Measurements from ENCODE around the gene BECN2. TPM values are rescaled to one million over a fixed set of nuclear protein-coding genes. Genes with fewer than 3 reads are reported as not detected.

BECN2 gene
- total RNA-seq, 1 experiment from 2014 or later: not detected

GRCh38 chr1:241934201-241934848, 23.2 kb upstream of the BECN2 start:
- DNase-seq: no peak
- no peak overlapping the region for H2AFZ ChIP-seq (ENCODE audit: low read length)
- H3K27ac ChIP-seq (ENCODE audit: low read length): no peak overlapping the region
- no peaks in the 10 kb centered on the region for H3K4me1 ChIP-seq (ENCODE audit: low read length)
- H3K9me2 ChIP-seq (replicated peaks; ENCODE audit: insufficient read depth, low read length): no peaks in the 10 kb centered on the region
- H3K36me3 ChIP-seq (ENCODE audit: insufficient read depth, low read length): no peaks in the 10 kb centered on the region
- no peaks in the 10 kb centered on the region for H3K9me3 ChIP-seq (ENCODE audit: low read length)
- H3K4me3 ChIP-seq (ENCODE audit: low read length): no peak overlapping the region
- H3K9ac ChIP-seq (ENCODE audit: low read length): no peak overlapping the region
- no peak overlapping the region for H3K4me2 ChIP-seq (ENCODE audit: low read depth, low read length, poor library complexity, severe bottlenecking)
- no peaks in the 10 kb centered on the region for H3K79me2 ChIP-seq (ENCODE audit: low read length)
- H3K27me3 ChIP-seq (ENCODE audit: low read length): no peaks in the 10 kb centered on the region
- H4K20me1 ChIP-seq (ENCODE audit: insufficient read depth, low read depth, low read length): no peaks in the 10 kb centered on the region

GRCh38 chr1:241934866-241935265, 22.7 kb upstream of the BECN2 start:
- Histone ChIP-seq H3K4me1 (ENCODE audit: low read length) (no peaks in the 10 kb centered on the region), H3K9ac (ENCODE audit: low read length) (no peak overlapping the region), H3K79me2 (ENCODE audit: low read length) (no peaks in the 10 kb centered on the region), H3K4me2 (ENCODE audit: low read depth, low read length, poor library complexity, severe bottlenecking) (no peak overlapping the region), H3K27me3 (ENCODE audit: low read length) (no peaks in the 10 kb centered on the region), H3K9me2 (replicated peaks; ENCODE audit: insufficient read depth, low read length) (no peaks in the 10 kb centered on the region), H3K36me3 (ENCODE audit: insufficient read depth, low read length) (no peaks in the 10 kb centered on the region), H2AFZ (ENCODE audit: low read length) (no peak overlapping the region), H4K20me1 (ENCODE audit: insufficient read depth, low read depth, low read length) (no peaks in the 10 kb centered on the region), H3K9me3 (ENCODE audit: low read length) (no peaks in the 10 kb centered on the region), H3K4me3 (ENCODE audit: low read length) (no peak overlapping the region), H3K27ac (ENCODE audit: low read length) (no peak overlapping the region)
- no peak for DNase-seq

- Histone ChIP-seq H3K36me3 (ENCODE audit: insufficient read depth, low read length) (no peaks in the 10 kb centered on the region), H3K4me2 (ENCODE audit: low read depth, low read length, poor library complexity, severe bottlenecking) (no peak overlapping the region), H3K27ac (ENCODE audit: low read length) (no peak overlapping the region), H3K9ac (ENCODE audit: low read length) (no peak overlapping the region), H3K79me2 (ENCODE audit: low read length) (no peaks in the 10 kb centered on the region), H3K9me3 (ENCODE audit: low read length) (no peaks in the 10 kb centered on the region), H3K4me1 (ENCODE audit: low read length) (no peaks in the 10 kb centered on the region), H2AFZ (ENCODE audit: low read length) (no peak overlapping the region), H3K9me2 (replicated peaks; ENCODE audit: insufficient read depth, low read length) (no peaks in the 10 kb centered on the region), H4K20me1 (ENCODE audit: insufficient read depth, low read depth, low read length) (no peaks in the 10 kb centered on the region), H3K27me3 (ENCODE audit: low read length) (no peaks in the 10 kb centered on the region), H3K4me3 (ENCODE audit: low read length) (no peak overlapping the region)
- no peak for DNase-seq
Measured at GRCh38 chr1:241939798-241940197, 17.8 kb upstream of the BECN2 start.

GRCh38 chr1:241942738-241943137, 14.8 kb upstream of the BECN2 start:
- H3K9ac ChIP-seq (ENCODE audit: low read length): no peak overlapping the region

GRCh38 chr1:241944300-241944699, 13.3 kb upstream of the BECN2 start:
- no peaks in the 10 kb centered on the region for H3K36me3 ChIP-seq (ENCODE audit: insufficient read depth, low read length)
- no peak overlapping the region for H3K9ac ChIP-seq (ENCODE audit: low read length)
- no peaks in the 10 kb centered on the region for H3K4me1 ChIP-seq (ENCODE audit: low read length)
- H2AFZ ChIP-seq (ENCODE audit: low read length): no peak overlapping the region
- H4K20me1 ChIP-seq (ENCODE audit: insufficient read depth, low read depth, low read length): no peaks in the 10 kb centered on the region
- no peaks in the 10 kb centered on the region for H3K9me3 ChIP-seq (ENCODE audit: low read length)
- H3K9me2 ChIP-seq (replicated peaks; ENCODE audit: insufficient read depth, low read length): no peaks in the 10 kb centered on the region
- no peaks in the 10 kb centered on the region for H3K27me3 ChIP-seq (ENCODE audit: low read length)
- no peak overlapping the region for H3K27ac ChIP-seq (ENCODE audit: low read length)
- H3K79me2 ChIP-seq (ENCODE audit: low read length): no peaks in the 10 kb centered on the region
- no peak overlapping the region for H3K4me3 ChIP-seq (ENCODE audit: low read length)
- no peak overlapping the region for H3K4me2 ChIP-seq (ENCODE audit: low read depth, low read length, poor library complexity, severe bottlenecking)
- no peak for DNase-seq

More at GRCh38 chr1:241942738-241943137, 14.8 kb upstream of the BECN2 start:
- Histone ChIP-seq H3K4me1 (ENCODE audit: low read length) (no peaks in the 10 kb centered on the region), H4K20me1 (ENCODE audit: insufficient read depth, low read depth, low read length) (no peaks in the 10 kb centered on the region), H3K9me3 (ENCODE audit: low read length) (no peaks in the 10 kb centered on the region), H3K27ac (ENCODE audit: low read length) (no peak overlapping the region), H3K4me2 (ENCODE audit: low read depth, low read length, poor library complexity, severe bottlenecking) (no peak overlapping the region), H3K9me2 (replicated peaks; ENCODE audit: insufficient read depth, low read length) (no peaks in the 10 kb centered on the region), H2AFZ (ENCODE audit: low read length) (no peak overlapping the region), H3K4me3 (ENCODE audit: low read length) (no peak overlapping the region), H3K79me2 (ENCODE audit: low read length) (no peaks in the 10 kb centered on the region), H3K36me3 (ENCODE audit: insufficient read depth, low read length) (no peaks in the 10 kb centered on the region), H3K27me3 (ENCODE audit: low read length) (no peaks in the 10 kb centered on the region)
- DNase-seq: no peak

- Histone ChIP-seq H3K36me3 (ENCODE audit: insufficient read depth, low read length) (no peaks in the 10 kb centered on the region), H3K4me3 (ENCODE audit: low read length) (no peak overlapping the region), H3K27ac (ENCODE audit: low read length) (no peak overlapping the region), H3K4me1 (ENCODE audit: low read length) (no peaks in the 10 kb centered on the region), H3K27me3 (ENCODE audit: low read length) (no peaks in the 10 kb centered on the region), H4K20me1 (ENCODE audit: insufficient read depth, low read depth, low read length) (no peaks in the 10 kb centered on the region), H3K4me2 (ENCODE audit: low read depth, low read length, poor library complexity, severe bottlenecking) (no peak overlapping the region), H3K79me2 (ENCODE audit: low read length) (no peaks in the 10 kb centered on the region), H3K9me3 (ENCODE audit: low read length) (no peaks in the 10 kb centered on the region), H3K9me2 (replicated peaks; ENCODE audit: insufficient read depth, low read length) (no peaks in the 10 kb centered on the region), H3K9ac (ENCODE audit: low read length) (no peak overlapping the region), H2AFZ (ENCODE audit: low read length) (no peak overlapping the region)
- DNase-seq: no peak
Measured at GRCh38 chr1:241947354-241947753, 10.2 kb upstream of the BECN2 start.

- no peak for DNase-seq
- Histone ChIP-seq H3K27ac (ENCODE audit: low read length) (no peak overlapping the region), H3K9ac (ENCODE audit: low read length) (no peak overlapping the region), H3K4me3 (ENCODE audit: low read length) (no peak overlapping the region), H2AFZ (ENCODE audit: low read length) (no peak overlapping the region), H3K9me2 (replicated peaks; ENCODE audit: insufficient read depth, low read length) (no peaks in the 10 kb centered on the region), H3K36me3 (ENCODE audit: insufficient read depth, low read length) (no peaks in the 10 kb centered on the region), H3K27me3 (ENCODE audit: low read length) (no peaks in the 10 kb centered on the region), H4K20me1 (ENCODE audit: insufficient read depth, low read depth, low read length) (no peaks in the 10 kb centered on the region), H3K79me2 (ENCODE audit: low read length) (no peaks in the 10 kb centered on the region), H3K9me3 (ENCODE audit: low read length) (no peaks in the 10 kb centered on the region), H3K4me2 (ENCODE audit: low read depth, low read length, poor library complexity, severe bottlenecking) (no peak overlapping the region), H3K4me1 (ENCODE audit: low read length) (no peaks in the 10 kb centered on the region)
Measured at GRCh38 chr1:241950390-241950789, 7.2 kb upstream of the BECN2 start.

- Histone ChIP-seq H3K27me3 (ENCODE audit: low read length) (no peaks in the 10 kb centered on the region), H2AFZ (ENCODE audit: low read length) (no peak overlapping the region), H4K20me1 (ENCODE audit: insufficient read depth, low read depth, low read length) (no peaks in the 10 kb centered on the region)
Measured at GRCh38 chr1:241962153-241962552, 4.6 kb downstream of the BECN2 start.

More at GRCh38 chr1:241962153-241962552, 4.6 kb downstream of the BECN2 start:
- Histone ChIP-seq H3K9me3 (ENCODE audit: low read length) (no peaks in the 10 kb centered on the region), H3K4me1 (ENCODE audit: low read length) (no peaks in the 10 kb centered on the region), H3K4me3 (ENCODE audit: low read length) (no peak overlapping the region), H3K36me3 (ENCODE audit: insufficient read depth, low read length) (no peaks in the 10 kb centered on the region), H3K9me2 (replicated peaks; ENCODE audit: insufficient read depth, low read length) (no peaks in the 10 kb centered on the region), H3K27ac (ENCODE audit: low read length) (no peak overlapping the region), H3K4me2 (ENCODE audit: low read depth, low read length, poor library complexity, severe bottlenecking) (no peak overlapping the region), H3K79me2 (ENCODE audit: low read length) (no peaks in the 10 kb centered on the region), H3K9ac (ENCODE audit: low read length) (no peak overlapping the region)
- DNase-seq: no peak

Data from Karpas-422 (cell line).